NCI-H1048 (cell line): Measurements from ENCODE around the gene CUL2.
"Not testable (repeated sequence)": the region's sequence is repeated elsewhere in the genome, so short reads cannot be mapped to it uniquely, and the experiment has no call there.

Experiments used
- DNase-seq: peaks from one replicate; lab custom pipeline; 2025; lab: John Stamatoyannopoulos, UW

CUL2 gene

DNA sequence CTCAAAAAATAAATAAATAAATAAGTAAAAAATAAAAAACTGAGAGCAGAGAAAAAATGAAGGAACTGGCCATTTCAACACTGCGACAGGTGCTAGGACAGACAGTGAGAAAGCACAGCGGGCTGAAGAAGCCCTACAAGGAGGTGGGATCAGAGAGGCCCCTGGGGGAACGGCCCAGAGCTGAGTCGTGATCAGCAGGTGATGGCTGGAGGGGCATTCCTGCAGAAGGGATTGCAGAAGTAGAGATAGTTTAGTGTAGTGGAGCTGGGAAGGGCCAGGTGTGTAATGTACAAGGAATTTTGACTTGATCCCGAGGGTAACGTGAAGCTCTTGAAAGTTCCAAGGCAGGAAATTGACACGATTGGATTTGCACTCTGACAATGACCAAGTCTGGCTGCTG, 112.1 kb downstream of the CUL2 start:
- no peak for DNase-seq

- DNase-seq, result not testable (repeated sequence)
These were observed 113.7 kb downstream of the CUL2 start for GRCh38 chr10:34976380-34976910.

DNA sequence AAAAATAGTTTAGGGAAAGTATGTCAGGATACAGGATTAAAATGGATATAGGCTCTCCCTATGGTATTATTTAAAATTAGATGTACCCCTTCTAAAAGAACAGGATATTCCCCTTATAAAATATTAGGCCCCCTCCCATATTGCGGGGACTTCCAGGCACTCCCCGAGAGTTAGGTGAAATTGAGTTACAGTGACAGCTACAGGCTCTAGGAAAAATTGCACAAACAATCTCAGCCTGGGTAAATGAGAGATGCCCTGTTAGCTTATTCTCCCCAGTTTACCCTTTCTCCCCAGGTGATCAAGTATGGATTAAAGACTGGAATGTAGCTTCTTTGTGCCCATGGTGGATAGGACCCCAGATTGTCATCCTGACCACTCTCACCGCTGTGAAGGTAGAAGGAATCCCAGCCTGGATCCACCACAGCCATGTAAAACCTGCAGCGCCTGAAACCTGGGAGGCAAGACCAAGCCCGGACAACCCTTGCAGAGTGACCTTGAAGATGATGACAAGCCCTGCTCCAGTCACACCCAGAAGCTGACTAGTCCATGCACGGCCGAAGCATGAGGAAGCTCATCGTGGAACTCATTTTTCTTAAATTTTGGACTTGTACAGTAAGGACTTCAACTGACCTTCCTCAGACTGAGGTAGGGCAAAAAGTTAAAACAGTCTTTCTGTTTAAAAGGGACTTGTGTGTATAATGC, 115.6 kb downstream of the CUL2 start:
- not testable (repeated sequence) for DNase-seq

DNA sequence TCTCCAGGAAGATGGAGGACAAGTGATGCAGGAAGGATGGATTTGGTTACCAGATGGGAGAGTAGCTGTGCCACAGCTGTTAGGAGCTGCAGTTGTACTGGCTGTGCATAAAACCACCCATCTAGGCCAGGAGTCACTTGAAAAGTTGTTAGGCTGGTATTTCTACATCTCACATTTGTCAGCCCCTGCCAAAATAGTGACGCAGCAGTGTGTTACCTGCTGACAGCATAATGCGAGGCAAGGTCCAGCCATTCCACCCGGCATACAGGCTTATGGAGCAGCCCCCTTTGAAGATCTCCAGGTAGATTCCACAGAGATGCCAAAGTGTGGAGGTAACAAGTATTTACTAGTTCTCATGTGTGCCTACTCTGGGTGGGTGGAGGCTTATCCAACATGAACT, 116.4 kb downstream of the CUL2 start:
- not testable (repeated sequence) for DNase-seq

DNA sequence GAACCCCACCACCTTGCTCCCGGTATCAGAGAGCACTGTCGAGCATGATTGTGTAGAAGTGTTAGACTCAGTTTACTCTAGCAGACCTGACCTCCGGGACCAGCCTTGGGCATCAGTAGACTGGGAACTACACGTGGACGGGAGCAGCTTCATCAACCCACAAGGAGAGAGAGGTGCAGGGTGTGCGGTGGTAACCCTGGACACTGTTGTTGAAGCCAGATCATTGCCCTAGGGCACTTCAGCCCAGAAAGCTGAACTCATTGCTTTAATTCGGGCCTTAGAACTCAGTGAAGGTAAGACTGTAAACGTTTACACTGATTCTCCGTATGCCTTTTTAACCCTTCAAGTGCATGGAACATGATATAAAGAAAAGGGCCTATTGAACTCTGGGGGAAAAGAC, 117.0 kb downstream of the CUL2 start:
- not testable (repeated sequence) for DNase-seq

- DNase-seq, result not testable (repeated sequence)
These were observed 117.5 kb downstream of the CUL2 start for GRCh38 chr10:34972591-34972990.

DNA sequence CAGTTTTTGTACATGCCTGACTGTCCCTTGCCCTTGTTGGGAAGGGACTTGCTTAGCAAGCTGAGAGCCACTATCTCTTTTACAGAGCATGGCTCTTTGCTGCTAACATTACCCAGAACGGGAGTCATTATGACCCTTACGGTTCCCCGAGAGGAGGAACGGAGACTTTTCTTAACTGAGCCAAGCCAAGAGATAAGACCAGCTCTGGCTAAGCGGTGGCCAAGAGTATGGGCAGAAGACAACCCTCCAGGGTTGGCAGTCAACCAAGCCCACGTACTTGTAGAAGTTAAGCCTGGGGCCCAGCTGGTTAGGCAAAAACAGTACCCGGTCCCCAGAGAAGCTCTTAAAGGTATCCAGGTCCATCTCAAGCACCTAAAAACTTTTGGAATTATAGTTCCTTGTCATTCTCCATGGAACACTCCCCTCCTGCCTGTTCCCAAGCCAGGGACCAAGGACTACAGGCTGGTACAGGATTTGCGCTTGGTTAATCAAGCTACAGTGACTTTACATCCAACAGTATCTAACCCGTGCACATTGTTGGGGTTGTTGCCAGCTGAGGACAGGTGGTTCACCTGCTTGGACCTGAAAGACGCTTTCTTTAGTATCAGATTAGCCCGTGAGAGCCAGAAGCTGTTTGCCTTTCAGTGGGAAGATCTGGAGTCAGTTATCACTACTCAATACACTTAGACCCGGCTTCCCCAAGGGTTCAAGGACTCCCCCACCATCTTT, 118.4 kb downstream of the CUL2 start:
- DNase-seq, result not testable (repeated sequence)

DNA sequence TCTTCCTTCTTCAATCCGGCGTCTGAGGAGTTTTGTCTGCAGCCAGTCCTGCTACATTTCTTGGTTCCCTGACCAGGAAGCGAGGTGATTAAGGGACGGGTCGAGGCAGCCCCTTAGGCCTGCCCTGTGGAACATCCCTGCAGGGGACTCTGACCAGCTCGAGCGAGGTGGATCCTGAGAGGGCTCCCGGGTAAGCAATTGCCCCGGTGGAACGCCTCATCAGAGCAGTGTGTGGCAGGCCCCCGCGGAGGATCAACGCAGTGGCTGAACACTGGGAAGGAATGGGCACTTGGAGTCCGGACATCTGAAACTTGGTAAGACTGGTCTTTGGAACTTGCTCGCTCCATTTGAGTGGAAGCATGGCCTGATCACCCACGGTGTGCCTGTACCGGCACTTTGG, 121.0 kb downstream of the CUL2 start:
- DNase-seq, result no peak

DNA sequence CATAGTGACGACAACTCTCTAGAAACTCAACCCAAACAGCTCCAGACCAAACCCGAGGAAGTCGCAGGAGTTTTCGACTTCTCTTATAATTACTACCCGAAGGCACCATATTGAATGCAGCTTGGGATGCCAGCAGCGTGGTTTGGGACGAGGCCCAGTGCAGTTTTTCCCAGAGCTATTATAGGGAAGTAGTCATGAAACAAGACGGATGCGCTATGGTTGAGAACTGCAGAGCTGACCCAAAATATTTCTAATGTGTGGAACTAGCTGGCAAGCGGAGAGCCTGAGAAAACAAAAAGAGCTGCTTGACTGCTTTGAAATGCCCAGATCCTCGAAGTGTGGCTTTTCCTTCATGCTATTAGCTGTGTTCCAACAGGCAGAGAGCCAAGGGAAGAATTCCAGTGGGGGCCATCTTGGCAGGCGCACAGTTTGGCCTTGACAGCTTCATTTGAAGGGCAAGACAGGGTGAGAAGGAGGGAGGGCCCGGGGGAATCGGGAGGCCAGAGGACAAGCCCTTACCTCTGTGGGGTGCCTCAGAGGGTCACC, 122.7 kb downstream of the CUL2 start:
- no peak for DNase-seq

DNA sequence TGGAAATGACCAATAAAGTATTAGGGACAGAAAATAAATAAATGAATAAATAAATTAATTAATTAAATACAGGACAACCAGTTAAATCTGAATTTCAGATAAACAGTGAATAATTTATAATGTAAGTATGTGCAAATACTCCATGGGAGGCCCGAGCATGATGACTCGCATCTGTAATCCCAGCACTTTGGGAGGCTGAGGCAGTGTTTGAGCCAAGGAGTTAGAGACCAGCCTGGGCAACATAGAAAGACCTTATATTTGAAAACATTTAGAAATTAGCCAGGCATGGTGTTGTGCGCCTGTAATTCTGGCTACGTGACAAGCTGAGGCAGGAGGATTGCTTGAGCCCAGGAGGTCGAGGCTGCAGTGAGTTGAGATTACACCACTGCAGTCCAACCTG, 123.7 kb downstream of the CUL2 start:
- no peak for DNase-seq

DNA sequence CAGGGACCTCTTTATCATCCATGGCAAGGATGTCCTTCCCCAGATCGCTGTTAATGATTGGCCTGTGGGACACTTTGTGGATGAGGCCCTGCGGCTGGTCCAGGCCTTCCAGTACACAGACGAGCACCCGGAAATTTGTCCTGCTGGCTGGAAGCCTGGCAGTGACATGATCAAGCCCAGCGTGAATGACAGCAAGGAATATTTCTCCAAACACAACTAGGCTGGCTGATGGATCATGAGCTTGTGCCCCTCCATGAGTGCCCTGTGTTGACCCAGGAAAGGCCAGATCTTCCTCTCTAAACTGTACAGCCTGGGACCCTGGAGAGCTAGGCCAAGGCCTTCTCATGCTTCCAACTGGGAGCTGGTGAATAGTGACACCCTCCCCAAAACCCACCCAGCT, 124.1 kb downstream of the CUL2 start:
- DNase-seq, result no peak

- no peak for DNase-seq
These were observed 125.9 kb downstream of the CUL2 start for GRCh38 chr10:34964166-34964800.

- DNase-seq, result no peak
These were observed 127.3 kb downstream of the CUL2 start for GRCh38 chr10:34962866-34963265.

GRCh38 chr10:34960983-34961382, 129.2 kb downstream of the CUL2 start:
- no peak for DNase-seq

GRCh38 chr10:34959786-34960185, 130.4 kb downstream of the CUL2 start:
- no peak for DNase-seq

GRCh38 chr10:34959321-34959720, 130.8 kb downstream of the CUL2 start:
- DNase-seq, result no peak
